H7 (cell line): ENCODE measurements around the gene TAS2R43. TPM values are rescaled to one million over a fixed set of nuclear protein-coding genes. Genes with fewer than 3 reads are reported as not detected.
"Not testable (repeated sequence)": the region's sequence is repeated elsewhere in the genome, so short reads cannot be mapped to it uniquely, and the experiment has no call there.

Source experiments
- DNase-seq: peaks from one replicate; pipeline ENCODE4 v3.0.0; 2012
- H3K27me3 ChIP-seq: 2 replicates; pipeline ENCODE4 v1.6.0; 2011; ENCODE audit warnings: mild to moderate bottlenecking, low read length; ENCODE audit not compliant: control insufficient read depth, insufficient read depth
- H3K36me3 ChIP-seq: replicated peaks from 2 replicates; pipeline ENCODE4 v1.5.1; 2011; ENCODE audit warnings: low read length; ENCODE audit not compliant: control insufficient read depth, insufficient read depth
- H3K4me3 ChIP-seq: 2 replicates; pipeline ENCODE4 v1.5.1; 2011; ENCODE audit warnings: low read depth, mild to moderate bottlenecking, control low read depth, low read length, moderate library complexity; ENCODE audit not compliant: insufficient read depth
- total RNA-seq: library from RNA; depleted of rRNA; stranded (reverse); fragments of >200 nt; shearing (Covaris generic); gene quantifications from 2 replicates; pipeline ENCODE4 v1.2.3, GENCODE V29; 2014; rRNA removed

TAS2R43 gene, protein sequence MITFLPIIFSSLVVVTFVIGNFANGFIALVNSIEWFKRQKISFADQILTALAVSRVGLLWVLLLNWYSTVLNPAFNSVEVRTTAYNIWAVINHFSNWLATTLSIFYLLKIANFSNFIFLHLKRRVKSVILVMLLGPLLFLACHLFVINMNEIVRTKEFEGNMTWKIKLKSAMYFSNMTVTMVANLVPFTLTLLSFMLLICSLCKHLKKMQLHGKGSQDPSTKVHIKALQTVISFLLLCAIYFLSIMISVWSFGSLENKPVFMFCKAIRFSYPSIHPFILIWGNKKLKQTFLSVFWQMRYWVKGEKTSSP
- total RNA-seq: 0.33 TPM in 1 of 2 replicates, not detected in the other

DNA sequence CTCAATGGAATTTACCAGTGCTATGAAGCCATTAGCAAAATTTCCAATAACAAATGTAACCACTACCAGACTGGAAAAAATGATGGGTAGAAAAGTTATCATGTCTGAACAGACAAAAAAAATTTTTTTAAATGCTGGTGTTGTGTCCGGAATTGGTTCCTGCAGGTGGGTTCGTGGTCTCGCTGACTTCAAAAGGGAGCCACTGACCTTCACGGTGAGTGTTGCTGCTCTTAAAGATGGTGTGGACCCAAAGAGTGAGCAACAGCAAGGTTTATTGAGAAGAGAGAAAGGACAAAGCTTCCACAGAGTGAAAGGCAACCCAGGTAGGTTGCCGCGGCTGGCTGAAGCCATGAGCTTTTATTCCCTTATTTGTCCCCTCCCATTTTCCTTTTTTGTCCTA is at the start of gene TAS2R43:
TAS2R43 (minus strand) TSS at position 186 of the 400 bp plus-strand sequence; CDS start at position 102, 84 bp downstream.
- H3K4me3 ChIP-seq: no peak within 1 kb of the TSS
- H3K27me3 ChIP-seq: no peaks in the 10 kb centered on the region
- H3K36me3 ChIP-seq: no peaks in the 10 kb centered on the region
- DNase-seq: no peak

DNA sequence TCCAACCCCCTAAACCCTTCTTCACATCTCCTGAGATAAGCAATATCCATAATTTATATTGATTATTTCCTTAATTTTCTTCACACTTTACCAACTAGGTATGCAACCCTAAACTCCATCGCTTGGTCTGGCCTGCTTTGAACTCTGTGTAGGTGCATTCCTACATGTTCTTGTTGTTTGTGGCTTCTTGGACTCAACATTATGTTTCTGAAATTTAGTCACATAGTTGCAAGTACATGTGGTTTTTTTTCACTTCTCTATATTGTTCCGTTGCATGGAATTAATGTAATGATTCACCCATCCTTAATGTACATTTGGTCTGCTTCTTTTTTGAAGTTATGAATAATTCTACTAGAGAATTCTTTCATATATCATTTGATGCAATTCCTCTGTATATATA is 44.0 kb upstream of the TAS2R43 start:
- H3K27me3 ChIP-seq: no peaks in the 10 kb centered on the region
- H3K36me3 ChIP-seq: no peaks in the 10 kb centered on the region
- no peak overlapping the region for H3K4me3 ChIP-seq
- DNase-seq: no peak

DNA sequence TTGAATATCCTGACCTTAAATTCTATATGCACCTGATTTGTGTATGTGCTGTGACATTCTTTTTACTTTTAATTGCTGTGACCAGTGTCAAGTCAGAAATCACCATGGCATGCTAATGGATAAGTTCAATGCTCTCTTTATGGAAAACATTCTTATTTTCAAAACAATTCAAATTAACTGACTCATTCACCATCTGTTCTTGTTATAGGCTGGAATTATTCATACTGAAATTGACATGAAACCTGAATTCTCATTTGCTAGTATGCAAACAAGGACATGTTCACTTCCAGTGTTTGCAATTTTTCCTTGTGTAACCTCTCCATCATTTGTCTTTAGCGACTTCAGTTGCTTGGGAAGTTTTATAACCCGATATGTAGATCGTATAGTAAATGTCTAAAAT is 42.2 kb upstream of the TAS2R43 start, which contains the start of gene TAS2R30:
TAS2R30 (minus strand) TSS at position 340 of the 400 bp plus-strand sequence. CDS start 400 bp downstream, outside the sequence.
- Histone ChIP-seq H3K4me3 (no peak within 1 kb of the TSS), H3K36me3 (no peaks in the 10 kb centered on the region), H3K27me3 (no peaks in the 10 kb centered on the region)
- DNase-seq: no peak

- H3K27me3 ChIP-seq: no peaks in the 10 kb centered on the region
- no peaks in the 10 kb centered on the region for H3K36me3 ChIP-seq
Observed at GRCh38 chr12:11133816-11134215, 41.7 kb upstream of the TAS2R43 start.

GRCh38 chr12:11133162-11133561 is 41.0 kb upstream of the TAS2R43 start:
- DNase-seq: no peak
- Histone ChIP-seq H3K27me3 (no peaks in the 10 kb centered on the region), H3K4me3 (no peak overlapping the region), H3K36me3 (no peaks in the 10 kb centered on the region)

More at GRCh38 chr12:11133816-11134215, 41.7 kb upstream of the TAS2R43 start:
- H3K4me3 ChIP-seq: no peak overlapping the region
- no peak for DNase-seq

DNA sequence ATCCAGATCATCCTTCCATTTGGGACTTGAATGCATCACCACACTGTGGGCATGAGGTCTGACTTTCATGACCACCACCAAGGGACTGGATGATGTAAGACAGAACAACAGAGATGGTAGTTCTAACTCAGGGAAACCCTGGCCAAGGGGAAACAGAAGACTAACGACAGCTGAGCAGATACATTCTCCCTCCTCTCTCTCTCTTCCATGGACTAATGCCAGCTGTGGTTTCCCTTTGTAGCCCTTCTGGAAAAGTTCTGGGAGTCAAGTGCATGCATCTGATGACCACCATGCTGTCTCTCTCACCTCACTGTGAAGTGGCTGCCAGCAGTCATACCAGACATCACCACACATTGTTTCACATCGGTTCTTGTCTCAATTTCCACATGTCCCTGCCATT is 38.9 kb upstream of the TAS2R43 start:
- no peak overlapping the region for H3K4me3 ChIP-seq
- H3K36me3 ChIP-seq: no peaks in the 10 kb centered on the region
- no peak for DNase-seq
- H3K27me3 ChIP-seq: no peaks in the 10 kb centered on the region

DNA sequence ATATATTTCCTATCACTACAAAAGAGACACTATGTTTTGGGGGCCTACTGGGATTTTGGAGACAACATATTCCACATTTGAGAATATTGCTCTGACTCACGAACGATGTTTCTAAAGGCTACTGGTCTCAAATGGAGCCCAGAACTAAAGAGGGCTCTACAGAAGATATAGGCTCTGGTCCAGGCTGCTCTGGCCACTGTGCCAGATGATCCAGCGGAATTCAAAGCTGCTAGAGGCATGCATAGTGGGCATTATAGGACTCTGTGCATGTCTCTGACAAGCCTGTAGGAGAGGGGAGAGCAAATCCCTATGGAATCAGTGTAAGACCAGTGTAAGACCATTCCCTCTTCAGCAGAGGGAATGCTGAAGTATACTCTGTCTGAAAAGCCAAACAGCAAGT is 38.3 kb upstream of the TAS2R43 start:
- no peaks in the 10 kb centered on the region for H3K27me3 ChIP-seq
- no peak for DNase-seq
- H3K36me3 ChIP-seq: no peaks in the 10 kb centered on the region
- no peak overlapping the region for H3K4me3 ChIP-seq

- not testable (repeated sequence) for H3K27me3 ChIP-seq, H3K4me3 ChIP-seq, H3K36me3 ChIP-seq, DNase-seq
Observed at GRCh38 chr12:11114130-11114529, 22.0 kb upstream of the TAS2R43 start.

DNA sequence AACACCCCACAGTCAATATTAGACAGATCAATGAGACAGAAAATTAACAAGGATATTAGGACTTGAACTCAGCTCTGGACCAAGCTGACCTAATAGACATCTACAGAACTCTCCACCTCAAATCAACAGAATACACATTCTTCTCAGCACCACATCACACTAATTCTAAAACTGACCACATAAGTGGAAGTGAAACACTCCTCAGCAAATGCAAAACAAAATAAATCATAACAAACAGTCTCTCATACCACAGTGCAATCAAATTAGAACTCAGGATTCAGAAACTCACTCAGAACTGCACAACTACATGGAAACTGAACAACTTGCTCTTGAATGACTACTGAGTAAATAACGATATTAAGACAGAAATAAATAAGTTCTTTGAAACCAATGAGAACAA is 19.1 kb upstream of the TAS2R43 start:
- H3K4me3 ChIP-seq, H3K27me3 ChIP-seq, DNase-seq, H3K36me3 ChIP-seq: not testable (repeated sequence)

- Histone ChIP-seq H3K27me3 (no peaks in the 10 kb centered on the region), H3K4me3 (no peak overlapping the region), H3K36me3 (no peaks in the 10 kb centered on the region)
- no peak for DNase-seq
Observed at GRCh38 chr12:11108862-11109261, 16.7 kb upstream of the TAS2R43 start.

DNA sequence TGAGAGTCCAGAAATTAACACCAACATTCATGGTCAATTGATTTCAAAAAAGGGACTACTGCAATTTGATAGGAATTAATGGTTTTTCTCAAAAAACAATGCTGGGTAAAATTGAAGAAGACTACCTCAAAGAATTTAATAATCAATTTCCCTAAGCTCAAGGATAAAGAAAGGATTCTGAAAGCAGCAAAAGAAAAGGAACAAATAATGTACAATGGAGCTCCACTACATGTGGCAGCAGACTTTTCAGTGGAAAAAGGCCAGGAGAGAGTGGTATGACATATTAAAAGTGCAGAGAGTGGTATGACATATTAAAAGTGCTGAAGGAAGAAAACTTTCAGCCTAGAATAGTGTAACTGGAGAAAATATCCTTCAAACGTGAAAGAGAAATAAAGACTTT is 15.6 kb upstream of the TAS2R43 start:
- no peak for DNase-seq
- Histone ChIP-seq H3K27me3 (no peaks in the 10 kb centered on the region), H3K36me3 (no peaks in the 10 kb centered on the region), H3K4me3 (no peak overlapping the region)

- DNase-seq: no peak
- H3K4me3 ChIP-seq: no peak overlapping the region
- H3K27me3 ChIP-seq: no peaks in the 10 kb centered on the region
- H3K36me3 ChIP-seq: no peaks in the 10 kb centered on the region
Observed at GRCh38 chr12:11106288-11106687, 14.2 kb upstream of the TAS2R43 start.

DNA sequence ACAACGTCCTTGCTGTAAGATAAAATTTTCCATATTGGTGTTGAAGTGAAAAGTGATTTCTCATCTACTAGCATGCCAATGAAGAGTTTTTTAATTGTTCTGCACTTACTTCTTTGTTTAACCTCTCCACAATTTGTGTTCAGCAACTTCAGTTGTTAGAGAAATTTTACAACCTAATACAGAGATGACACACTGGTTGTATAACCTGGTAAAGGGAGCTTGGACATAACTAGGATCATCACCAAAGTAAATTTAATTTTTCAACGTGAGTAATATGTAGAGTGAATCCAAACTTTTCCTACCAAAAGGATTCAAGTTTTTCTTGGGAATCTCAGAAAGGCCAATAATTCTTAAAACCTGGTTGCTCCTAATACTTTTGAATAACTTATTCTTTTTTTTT is 13.4 kb upstream of the TAS2R43 start:
- no peak overlapping the region for H3K4me3 ChIP-seq
- DNase-seq: no peak
- no peaks in the 10 kb centered on the region for H3K36me3 ChIP-seq
- no peaks in the 10 kb centered on the region for H3K27me3 ChIP-seq

DNA sequence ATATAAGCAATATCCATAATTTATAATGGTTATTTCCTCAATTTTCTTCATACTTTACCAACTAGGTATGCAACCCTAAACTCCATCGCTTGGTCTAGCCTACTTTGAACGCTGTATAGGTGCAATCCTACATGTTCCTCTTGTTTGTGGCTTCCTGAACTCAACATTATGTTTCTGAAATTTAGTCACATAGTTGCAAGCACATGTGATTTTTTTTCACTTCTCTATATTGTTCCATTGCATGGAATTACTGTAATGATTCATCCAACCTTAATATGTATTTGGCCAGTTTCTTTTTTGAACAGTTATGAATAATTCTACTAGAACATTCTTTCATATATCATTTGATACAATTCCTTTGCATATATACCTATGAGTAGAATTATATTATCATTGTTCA is 2.8 kb upstream of the TAS2R43 start:
- not testable (repeated sequence) for H3K27me3 ChIP-seq, H3K36me3 ChIP-seq, H3K4me3 ChIP-seq, DNase-seq

DNA sequence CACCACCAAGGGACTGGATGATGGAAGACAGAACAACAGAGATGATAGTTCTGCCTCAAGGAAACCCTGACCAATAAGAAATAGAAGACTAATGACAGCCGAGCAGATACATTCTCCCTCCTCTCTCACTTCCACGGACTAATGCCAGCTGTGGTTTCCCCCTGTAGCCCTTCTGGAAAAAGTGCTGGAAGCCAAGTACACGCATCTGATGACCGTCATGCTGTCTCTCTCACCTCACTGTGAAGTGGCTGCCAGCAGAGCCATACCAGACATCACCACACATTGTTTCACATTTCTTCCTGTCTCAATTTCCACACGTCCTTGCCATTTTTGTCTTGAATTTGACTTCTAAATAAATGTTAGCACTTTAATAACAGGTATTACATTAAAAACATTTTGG is 2.9 kb downstream of the TAS2R43 start:
- H3K36me3 ChIP-seq: no peaks in the 10 kb centered on the region
- no peak for DNase-seq
- no peak overlapping the region for H3K4me3 ChIP-seq
- H3K27me3 ChIP-seq: no peaks in the 10 kb centered on the region
